Lung (tissue), 12 donors: ENCODE results near the gene NISCH. TPM values are rescaled to one million over a fixed set of nuclear protein-coding genes. Genes with fewer than 3 reads are reported as not detected.

ENCODE experiments used
- ATAC-seq: fragments of 200-7000 bp; cut with Tn5 transposase; one replicate; pipeline ENCODE4 v1.9.1; 2020; ENCODE audit warnings: moderate number of reproducible peaks; ENCODE audit not compliant: insufficient read depth, low FRiP score
- DNase-seq, 3 donors: peaks; one replicate each; pipeline ENCODE4 v3.0.0-alpha.2; 2013 to 2017
- H3K27ac ChIP-seq, 2 donors: one replicate each; pipeline ENCODE4 v1.5.1; 2013; ENCODE audit warnings: mild to moderate bottlenecking in 2 of 2, moderate library complexity in 2 of 2, control low read depth in 1 of 2, inconsistent platforms in 1 of 2, low read depth in 1 of 2, low read length in 1 of 2
- H3K27me3 ChIP-seq, 3 donors: one replicate each; pipeline ENCODE4 v1.5.1; 2013; ENCODE audit warnings: low read length in 2 of 3; ENCODE audit not compliant: control insufficient read depth in 3 of 3, insufficient read depth in 3 of 3
- H3K36me3 ChIP-seq, 4 donors: one replicate each; pipeline ENCODE4 v1.5.1; 2013; ENCODE audit warnings: low read length in 4 of 4, mild to moderate bottlenecking in 1 of 4, moderate library complexity in 1 of 4; ENCODE audit not compliant: control insufficient read depth in 4 of 4, insufficient read depth in 4 of 4
- H3K4me1 ChIP-seq, 5 donors: one replicate each; pipeline ENCODE4 v1.5.1; 2013; ENCODE audit warnings: low read length in 5 of 5, mild to moderate bottlenecking in 2 of 5, moderate library complexity in 1 of 5; ENCODE audit not compliant: control insufficient read depth in 5 of 5, insufficient read depth in 5 of 5
- H3K4me3 ChIP-seq: one replicate; pipeline ENCODE4 v1.5.1; 2013; ENCODE audit warnings: mild to moderate bottlenecking, control low read depth, moderate library complexity
- H3K9ac ChIP-seq, 2 donors: one replicate each; pipeline ENCODE4 v1.5.1; 2013; ENCODE audit warnings: low read length in 2 of 2, control low read depth in 1 of 2; ENCODE audit not compliant: insufficient read depth in 1 of 2
- H3K9me3 ChIP-seq, 4 donors: one replicate each; pipeline ENCODE4 v1.5.1; 2013; ENCODE audit warnings: low read length in 3 of 4, mild to moderate bottlenecking in 1 of 4, moderate library complexity in 1 of 4; ENCODE audit not compliant: control insufficient read depth in 4 of 4, insufficient read depth in 3 of 4
- WGBS, 2 donors: extraction: QIAGEN DNeasy Blood & Tissue Kit; methylation state at CpG; one replicate each; pipeline ENCODE4 v1.1.7; 2013; 5-methylcytosine and 5-hydroxymethylcytosine counted together
- polyA plus RNA-seq, 2 donors: library from polyadenylated mRNA; stranded (reverse); fragments of 200-250 nt; gene quantifications; one replicate each; pipeline ENCODE4 v1.2.1, GENCODE V29; 2013
- total RNA-seq, 2 donors: library from RNA; depleted of rRNA in 1 of 2; stranded (reverse); fragments of >200 nt in 1 of 2; gene quantifications; one replicate each; pipeline ENCODE4 v1.2.1, GENCODE V29; 2014 to 2021
- TF ChIP-seq, protein P1 (sequence below): IDR thresholded peaks from 2 replicates; pipeline ENCODE4 v1.5.1; 2012; ENCODE audit warnings: mild to moderate bottlenecking; ENCODE audit errors: control extremely low read depth, extremely low read depth
- donor health status: control.
- donor health status: control.
- donor health status: Bipolar disorder and iron deficiency.
- donor health status: healthy.
- donor health status: DM: yes; HTN: yes; CAD: no.

Gene NISCH
- total and polyA plus RNA-seq, 4 donors, result 37.8 to 127 (median 63.7) TPM

GRCh38 chr3:52429031-52429430 is 26.4 kb upstream of the NISCH start:
- DNase-seq, result no peak
- Histone ChIP-seq H3K4me1 (peaks cover 0 to 12% (median 6%) of the 10 kb centered on the region in 5 donors), H3K9me3 (no peaks in the 10 kb centered on the region), H3K36me3 (no peaks in the 10 kb centered on the region), H3K27me3 (no peaks in the 10 kb centered on the region), H3K9ac (no peak overlapping the region), H3K4me3 (no peak overlapping the region), H3K27ac (peak overlapping the region; percentile 9 to 16)
- TF ChIP-seq, protein P1, sequence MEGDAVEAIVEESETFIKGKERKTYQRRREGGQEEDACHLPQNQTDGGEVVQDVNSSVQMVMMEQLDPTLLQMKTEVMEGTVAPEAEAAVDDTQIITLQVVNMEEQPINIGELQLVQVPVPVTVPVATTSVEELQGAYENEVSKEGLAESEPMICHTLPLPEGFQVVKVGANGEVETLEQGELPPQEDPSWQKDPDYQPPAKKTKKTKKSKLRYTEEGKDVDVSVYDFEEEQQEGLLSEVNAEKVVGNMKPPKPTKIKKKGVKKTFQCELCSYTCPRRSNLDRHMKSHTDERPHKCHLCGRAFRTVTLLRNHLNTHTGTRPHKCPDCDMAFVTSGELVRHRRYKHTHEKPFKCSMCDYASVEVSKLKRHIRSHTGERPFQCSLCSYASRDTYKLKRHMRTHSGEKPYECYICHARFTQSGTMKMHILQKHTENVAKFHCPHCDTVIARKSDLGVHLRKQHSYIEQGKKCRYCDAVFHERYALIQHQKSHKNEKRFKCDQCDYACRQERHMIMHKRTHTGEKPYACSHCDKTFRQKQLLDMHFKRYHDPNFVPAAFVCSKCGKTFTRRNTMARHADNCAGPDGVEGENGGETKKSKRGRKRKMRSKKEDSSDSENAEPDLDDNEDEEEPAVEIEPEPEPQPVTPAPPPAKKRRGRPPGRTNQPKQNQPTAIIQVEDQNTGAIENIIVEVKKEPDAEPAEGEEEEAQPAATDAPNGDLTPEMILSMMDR, result no peak
- 49 to 63% methylated on average over 3 of the region's 3 CpGs for WGBS, 2 donors
- ATAC-seq, result no peak

DNA sequence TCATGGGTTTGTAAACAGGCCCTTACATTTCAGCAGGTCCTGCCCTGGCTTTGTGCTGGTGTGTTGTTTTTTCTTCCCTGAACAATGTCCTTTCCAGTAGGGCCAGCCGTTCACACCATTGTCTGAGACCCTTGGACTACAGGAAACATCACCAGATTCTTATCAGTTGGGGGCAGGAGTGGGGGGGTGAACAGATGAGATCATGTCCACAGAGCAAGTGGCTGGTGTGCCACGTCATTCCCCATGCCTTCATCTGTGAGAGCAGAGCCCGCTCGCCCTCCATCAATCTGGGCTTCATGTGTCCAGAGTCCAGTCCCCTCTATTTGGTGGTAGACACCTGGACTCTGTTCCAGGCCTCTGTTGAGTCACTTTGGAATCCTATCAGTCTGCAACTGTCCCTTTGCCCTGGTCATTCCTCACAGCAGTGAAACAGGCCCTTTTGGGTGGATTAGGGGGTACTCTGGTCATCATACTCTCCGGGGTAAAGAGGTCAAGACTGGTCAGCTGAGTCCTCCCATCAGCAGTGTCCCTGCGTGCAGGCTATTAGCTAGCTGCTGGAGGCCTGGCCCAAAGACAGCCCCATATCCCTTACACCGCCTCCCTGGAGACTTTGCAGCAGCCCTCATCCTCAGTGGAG is 25.5 kb upstream of the NISCH start:
- H3K9ac ChIP-seq, result no peak overlapping the region
- no peaks in the 10 kb centered on the region for H3K9me3 ChIP-seq
- WGBS, 2 donors, result 77 to 83% methylated on average over 7 of the region's 7 CpGs
- no peak overlapping the region for H3K4me3 ChIP-seq
- no peaks in the 10 kb centered on the region for H3K36me3 ChIP-seq
- TF ChIP-seq, protein P1, result no peak
- no peak for ATAC-seq
- peaks cover 0 to 15% (median 6%) of the 10 kb centered on the region in 5 donors for H3K4me1 ChIP-seq
- peak overlapping the region; percentile 26 to 43 for H3K27ac ChIP-seq
- peak in 2 of 3 donors; percentile 11 to 47 for DNase-seq
- no peaks in the 10 kb centered on the region for H3K27me3 ChIP-seq

- Histone ChIP-seq H3K27ac (peak overlapping the region; percentile 26 to 43), H3K4me1 (peaks cover 0 to 19% (median 3%) of the 10 kb centered on the region in 5 donors), H3K36me3 (no peaks in the 10 kb centered on the region), H3K9ac (no peak overlapping the region), H3K27me3 (no peaks in the 10 kb centered on the region), H3K9me3 (no peaks in the 10 kb centered on the region), H3K4me3 (no peak overlapping the region)
- DNase-seq, result no peak
- WGBS, 2 donors, result 73 to 76% methylated on average over 9 of the region's 9 CpGs
- TF ChIP-seq, protein P1, result no peak
- ATAC-seq, result no peak
Measured at GRCh38 chr3:52430416-52430810, 25.0 kb upstream of the NISCH start.
